ENCODE measurements around the gene CHRNA10.

CHRNA10 gene

GRCh38 chr11:3635641-3636375 is 35.4 kb downstream of the CHRNA10 start:
- no peak for DNase-seq (ENCODE audit: low read depth, low spot score)

- no peak for DNase-seq (ENCODE audit: low read depth, low spot score)
Observed at GRCh38 chr11:3632070-3632660, 39.0 kb downstream of the CHRNA10 start.

GRCh38 chr11:3631331-3631730 is 39.9 kb downstream of the CHRNA10 start:
- DNase-seq (ENCODE audit: low read depth, low spot score): no peak

GRCh38 chr11:3627291-3627690 is 43.9 kb downstream of the CHRNA10 start:
- DNase-seq (ENCODE audit: low read depth, low spot score): no peak

GRCh38 chr11:3626250-3626960 is 44.8 kb downstream of the CHRNA10 start:
- DNase-seq (ENCODE audit: low read depth, low spot score): no peak

- no peak for DNase-seq (ENCODE audit: low read depth, low spot score)
Observed at GRCh38 chr11:3623767-3624458, 47.3 kb downstream of the CHRNA10 start.

GRCh38 chr11:3623121-3623520 is 48.1 kb downstream of the CHRNA10 start:
- DNase-seq (ENCODE audit: low read depth, low spot score): no peak

GRCh38 chr11:3622521-3622920 is 48.7 kb downstream of the CHRNA10 start:
- no peak for DNase-seq (ENCODE audit: low read depth, low spot score)

GRCh38 chr11:3617990-3618389 is 53.2 kb downstream of the CHRNA10 start:
- no peak for DNase-seq (ENCODE audit: low read depth, low spot score)

- no peak for DNase-seq (ENCODE audit: low read depth, low spot score)
Observed at GRCh38 chr11:3616721-3617460, 54.3 kb downstream of the CHRNA10 start.

GRCh38 chr11:3615998-3616397 is 55.2 kb downstream of the CHRNA10 start:
- DNase-seq (ENCODE audit: low read depth, low spot score): no peak
